ENCODE data around the gene TMEM126B.
"Not testable (repeated sequence)": the region's sequence is repeated elsewhere in the genome, so short reads cannot be mapped to it uniquely, and the experiment has no call there.

TMEM126B gene

GRCh38 chr11:85647604-85648299 lies 19.4 kb downstream of the TMEM126B start, which contains the start of gene TMEM126A:
Gene TMEM126A (plus strand): TSS chr11:85647967. CDS start chr11:85650256, 2,289 bp downstream.
- in situ Hi-C loops (cut with HindIII; ENCODE audit: low sequenced_read_pairs) = no loop called here

GRCh38 chr11:85651118-85651517 lies 22.7 kb downstream of the TMEM126B start:
- in situ Hi-C loops (cut with HindIII; ENCODE audit: low sequenced_read_pairs) = no loop called here

GRCh38 chr11:85652786-85653447 lies 24.5 kb downstream of the TMEM126B start:
- in situ Hi-C loops (cut with HindIII; ENCODE audit: low sequenced_read_pairs) = no loop called here

- in situ Hi-C loops (cut with HindIII; ENCODE audit: low sequenced_read_pairs) = not testable (repeated sequence)
These were observed 25.9 kb downstream of the TMEM126B start for GRCh38 chr11:85654343-85654742.

GRCh38 chr11:85656777-85657176 lies 28.4 kb downstream of the TMEM126B start:
- in situ Hi-C loops (cut with HindIII; ENCODE audit: low sequenced_read_pairs) = no loop called here

- in situ Hi-C loops (cut with HindIII; ENCODE audit: low sequenced_read_pairs) = no loop called here
These were observed 29.8 kb downstream of the TMEM126B start for GRCh38 chr11:85658180-85658579.

GRCh38 chr11:85661972-85662664 lies 33.7 kb downstream of the TMEM126B start:
- in situ Hi-C loops (cut with HindIII; ENCODE audit: low sequenced_read_pairs) = no loop called here

- in situ Hi-C loops (cut with HindIII; ENCODE audit: low sequenced_read_pairs) = no loop called here
These were observed 34.8 kb downstream of the TMEM126B start for GRCh38 chr11:85663080-85663752.

GRCh38 chr11:85663753-85664614 lies 35.6 kb downstream of the TMEM126B start:
- in situ Hi-C loops (cut with HindIII; ENCODE audit: low sequenced_read_pairs) = no loop called here

GRCh38 chr11:85664615-85665481 lies 36.5 kb downstream of the TMEM126B start, which contains the start of gene CREBZF:
Gene CREBZF (minus strand): TSS chr11:85665129. CDS start chr11:85664875, 254 bp downstream.
- in situ Hi-C loops (cut with HindIII; ENCODE audit: low sequenced_read_pairs) = no loop called here

- in situ Hi-C loops (cut with HindIII; ENCODE audit: low sequenced_read_pairs) = no loop called here
These were observed 37.3 kb downstream of the TMEM126B start for GRCh38 chr11:85665733-85666132.

GRCh38 chr11:85666687-85667086 lies 38.3 kb downstream of the TMEM126B start:
- in situ Hi-C loops (cut with HindIII; ENCODE audit: low sequenced_read_pairs) = no loop called here

- in situ Hi-C loops (cut with HindIII; ENCODE audit: low sequenced_read_pairs) = no loop called here
These were observed 39.8 kb downstream of the TMEM126B start for GRCh38 chr11:85668157-85668556.

GRCh38 chr11:85670949-85671663 lies 42.7 kb downstream of the TMEM126B start:
- in situ Hi-C loops (cut with HindIII; ENCODE audit: low sequenced_read_pairs) = not testable (repeated sequence)

- in situ Hi-C loops (cut with HindIII; ENCODE audit: low sequenced_read_pairs) = no loop called here
These were observed 43.9 kb downstream of the TMEM126B start for GRCh38 chr11:85672105-85672902.

GRCh38 chr11:85673393-85673792 lies 45.0 kb downstream of the TMEM126B start:
- in situ Hi-C loops (cut with HindIII; ENCODE audit: low sequenced_read_pairs) = no loop called here

GRCh38 chr11:85679576-85679975 lies 51.2 kb downstream of the TMEM126B start:
- in situ Hi-C loops (cut with HindIII; ENCODE audit: low sequenced_read_pairs) = loop anchor here (5.0 kb wide), 1 partner anchor 78 kb away; no protein-coding TSS in a partner anchor

GRCh38 chr11:85680897-85681296 lies 52.5 kb downstream of the TMEM126B start:
- in situ Hi-C loops (cut with HindIII; ENCODE audit: low sequenced_read_pairs) = no loop called here
